Astrocyte of the hippocampus (primary cell): ENCODE measurements around the gene RASA3.

Experiments used
- DNase-seq: peaks from one replicate; pipeline ENCODE4 v3.0.0; 2011; ENCODE audit warnings: low read depth, low spot score

Gene RASA3

DNA sequence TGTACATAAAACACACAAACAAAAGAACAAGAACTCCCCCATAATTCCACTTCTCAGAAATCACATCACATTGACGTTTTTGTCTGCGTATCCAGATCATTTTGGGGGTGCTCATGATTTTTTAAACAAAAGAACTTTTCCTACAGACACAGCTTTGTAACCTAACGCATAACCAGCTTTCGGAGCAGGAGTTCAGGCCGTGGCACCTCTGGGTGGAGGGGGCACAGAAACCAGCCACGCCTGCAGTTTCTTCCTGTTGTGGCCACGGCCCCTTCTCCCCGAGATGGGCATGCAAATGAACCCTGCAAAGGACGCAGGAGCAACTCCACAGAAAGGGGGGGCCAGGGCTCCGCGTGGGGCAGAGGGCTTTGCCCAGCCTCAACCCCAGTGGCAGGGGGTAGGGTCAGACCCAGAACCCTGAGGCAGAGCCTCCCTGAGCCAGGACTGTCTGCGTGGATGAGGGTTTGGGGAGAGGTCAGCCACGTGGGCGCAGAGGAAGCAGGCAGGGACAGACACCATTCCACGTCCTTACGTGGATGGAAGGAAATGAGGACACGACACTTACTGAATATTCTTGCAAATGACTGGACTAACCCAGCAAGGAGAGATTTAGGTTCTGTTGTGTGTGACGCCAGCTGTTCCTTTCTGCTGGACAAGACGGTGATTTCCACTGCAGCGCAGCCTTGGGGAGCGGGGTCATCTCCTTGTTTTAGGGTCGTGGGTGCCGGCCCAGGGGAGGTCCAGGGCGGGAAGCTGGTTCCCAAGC is 64.4 kb downstream of the RASA3 start:
- no peak for DNase-seq

GRCh38 chr13:114067381-114067885 is 65.0 kb downstream of the RASA3 start:
- no peak for DNase-seq

DNA sequence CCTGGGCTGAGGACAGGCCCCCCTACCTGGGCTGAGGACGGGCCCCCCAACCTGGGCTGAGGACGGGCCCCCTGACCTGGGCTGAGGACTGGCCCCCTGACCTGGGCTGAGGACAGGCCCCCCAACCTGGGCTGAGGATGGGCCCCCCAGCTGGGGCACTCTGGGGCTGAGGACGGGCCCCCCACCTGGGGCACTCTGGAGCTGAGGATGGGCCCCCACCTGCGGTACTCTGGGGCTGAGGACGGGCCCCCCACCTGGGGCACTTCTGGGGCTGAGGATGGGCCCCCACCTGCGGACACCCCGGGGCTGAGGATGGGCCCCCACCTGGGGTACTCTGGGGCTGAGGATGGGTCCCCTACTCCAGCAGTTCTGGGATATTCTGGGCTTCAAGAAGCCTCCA is 65.5 kb downstream of the RASA3 start:
- DNase-seq: no peak

GRCh38 chr13:114065926-114066774 is 66.3 kb downstream of the RASA3 start:
- DNase-seq: no peak

GRCh38 chr13:114065141-114065925 is 67.1 kb downstream of the RASA3 start:
- DNase-seq: peak; percentile 98

DNA sequence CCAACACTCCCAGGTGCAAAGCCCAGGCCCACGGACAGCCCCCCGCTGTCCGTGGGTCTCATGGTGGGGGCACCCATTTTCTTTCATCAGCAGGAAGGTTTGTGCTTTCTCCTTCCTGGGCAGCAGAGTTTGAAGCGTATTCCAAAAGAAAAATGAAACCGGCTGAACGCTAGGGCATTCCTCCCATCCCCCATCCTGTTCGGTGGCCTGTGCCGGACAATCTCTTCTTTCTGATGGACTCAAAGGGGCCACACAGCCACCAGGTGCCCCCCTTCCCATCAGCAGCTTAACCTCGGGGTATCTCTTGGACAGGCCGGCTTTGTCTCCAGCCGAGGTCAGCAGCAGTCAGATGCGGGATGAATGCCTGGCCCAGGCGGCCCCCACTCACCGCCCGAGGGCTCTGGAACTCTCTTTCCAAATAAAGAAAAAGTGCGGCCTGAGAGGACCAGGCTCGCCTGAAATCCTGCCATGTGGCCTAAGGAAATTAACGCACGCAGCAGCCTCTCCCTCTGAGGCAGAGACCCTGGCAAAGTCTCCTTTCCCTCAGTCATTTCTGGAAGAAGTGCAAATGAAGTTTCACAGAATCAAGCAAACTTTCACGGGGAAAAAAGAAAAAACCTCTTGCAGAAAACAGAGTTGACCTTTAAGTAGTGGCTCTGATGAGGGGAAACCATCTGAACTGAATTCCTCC is 67.8 kb downstream of the RASA3 start:
- peak; percentile 65 for DNase-seq

DNA sequence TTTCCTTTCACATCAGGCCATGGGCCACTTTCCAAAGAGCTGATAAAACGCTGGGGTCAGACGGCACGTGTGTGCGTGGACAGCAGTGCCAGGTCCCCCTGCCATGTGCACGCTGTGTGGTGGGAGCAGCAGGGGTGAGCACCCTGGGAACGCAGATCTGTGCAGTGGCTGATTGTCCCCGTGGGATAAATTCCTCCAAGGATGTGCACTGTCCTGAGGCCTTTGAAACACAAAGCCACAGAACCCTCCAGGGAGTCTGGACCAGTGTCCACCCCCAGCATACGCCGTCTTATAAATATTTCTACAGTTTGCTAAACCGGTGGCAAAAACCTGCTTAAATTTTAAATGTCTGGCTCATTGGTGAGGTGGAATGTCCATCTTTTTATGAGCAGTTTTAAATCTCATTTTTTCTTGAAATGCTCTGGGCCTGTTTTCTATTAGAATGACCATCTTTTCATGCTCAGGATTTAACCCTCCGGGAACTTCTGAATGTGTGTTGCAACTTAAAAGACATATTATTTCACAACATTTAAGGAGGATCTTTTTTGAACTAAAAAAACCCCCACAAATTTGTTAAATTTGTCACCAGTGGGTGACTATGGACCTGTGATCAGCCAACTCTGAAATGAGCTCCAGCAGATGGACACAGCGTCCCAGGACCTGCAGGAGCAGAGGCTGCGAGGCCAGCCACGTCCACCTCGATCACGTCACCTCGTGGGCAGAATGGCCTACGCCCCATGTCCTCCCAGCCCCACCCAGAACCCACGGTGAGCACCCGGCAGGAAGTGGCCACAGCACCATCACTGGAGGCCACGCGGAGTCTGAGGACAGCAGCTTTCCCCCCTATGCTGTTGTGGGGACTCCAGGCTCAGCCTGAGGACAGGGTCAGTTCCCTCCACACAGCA is 68.6 kb downstream of the RASA3 start:
- peak; percentile 58 for DNase-seq

- no peak for DNase-seq
Measured at GRCh38 chr13:114062754-114063153, 69.7 kb downstream of the RASA3 start.

DNA sequence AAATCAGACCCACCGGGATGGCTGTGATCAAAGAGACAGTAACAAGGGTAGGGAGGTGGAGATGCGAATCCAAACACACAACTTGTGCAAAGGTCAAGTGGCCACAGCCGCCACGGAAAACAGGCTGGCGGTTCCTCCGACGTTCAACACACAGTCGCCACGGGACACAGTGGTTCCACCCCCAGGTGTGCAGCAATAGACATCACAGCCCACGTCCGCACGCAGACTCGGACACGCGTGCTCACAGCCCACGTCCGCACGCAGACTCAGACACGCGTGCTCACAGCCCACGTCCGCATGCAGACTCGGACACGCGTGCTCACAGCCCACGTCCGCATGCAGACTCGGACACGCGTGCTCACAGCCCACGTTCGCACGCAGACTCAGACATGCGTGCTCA is 70.1 kb downstream of the RASA3 start:
- no peak for DNase-seq

- no peak for DNase-seq
Measured at GRCh38 chr13:114061744-114062143, 70.7 kb downstream of the RASA3 start.

- DNase-seq: no peak
Measured at GRCh38 chr13:114061047-114061446, 71.4 kb downstream of the RASA3 start.

- DNase-seq: no peak
Measured at GRCh38 chr13:114059946-114060860, 72.2 kb downstream of the RASA3 start.

- DNase-seq: no peak
Measured at GRCh38 chr13:114059428-114059827, 73.0 kb downstream of the RASA3 start.

GRCh38 chr13:114058051-114058867 is 74.2 kb downstream of the RASA3 start:
- no peak for DNase-seq

GRCh38 chr13:114057166-114058050 is 75.0 kb downstream of the RASA3 start:
- no peak for DNase-seq

DNA sequence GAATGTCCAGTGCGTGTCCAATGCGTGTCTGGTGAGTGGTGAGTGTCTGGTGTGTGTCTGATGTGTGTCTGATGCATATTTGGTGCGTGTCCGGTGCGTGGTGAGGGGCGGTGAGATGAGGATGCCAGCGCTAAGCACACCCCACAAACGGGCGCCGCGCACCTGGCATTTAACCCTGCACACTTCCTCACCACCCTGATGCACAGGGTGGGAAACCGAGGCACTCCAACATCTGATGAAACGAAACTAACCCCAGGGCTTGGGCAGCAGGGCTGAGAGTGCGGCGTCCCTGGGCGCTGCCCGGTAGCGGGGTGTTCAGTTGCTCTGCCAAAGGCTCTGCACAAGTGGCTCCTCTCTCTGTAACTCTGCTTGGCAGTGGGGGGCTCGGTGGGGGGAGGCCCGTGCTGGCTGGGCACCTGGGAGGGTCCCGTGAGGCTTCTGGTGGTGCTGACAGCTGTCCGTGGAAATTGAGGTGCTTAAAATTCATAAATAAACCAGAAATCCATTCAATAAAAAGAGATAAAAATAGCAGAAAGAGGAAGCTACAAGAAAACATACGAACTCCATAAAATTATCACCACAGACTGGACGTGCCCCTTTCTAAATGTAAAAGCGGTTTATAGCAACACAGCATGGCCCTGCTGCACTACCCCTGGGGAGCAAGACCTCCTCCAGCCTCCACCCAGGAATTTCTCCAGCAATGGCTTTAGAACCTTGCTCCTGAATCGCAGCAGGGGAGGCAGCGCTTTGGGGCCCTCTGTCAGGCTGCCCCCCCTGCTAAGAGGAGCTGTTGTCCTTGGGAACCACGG is 76.0 kb downstream of the RASA3 start:
- no peak for DNase-seq
